Stimulated activated CD4-positive, alpha-beta T cell treated with anti-CD3 and anti-CD28 coated beads, Interleukin-4, amount 100 ng/mL, for 1 hour (primary cell): ENCODE results near the gene UNC5C.

ENCODE experiments used
- DNase-seq: peaks from one replicate; pipeline ENCODE4 v3.0.0-alpha.2; 2020

The UNC5C gene

GRCh38 chr4:95317085-95317793, 231.5 kb downstream of the UNC5C start:
- DNase-seq = no peak

- no peak for DNase-seq
Observed at GRCh38 chr4:95314573-95314972, 234.2 kb downstream of the UNC5C start.

- no peak for DNase-seq
Observed at GRCh38 chr4:95304898-95305297, 243.9 kb downstream of the UNC5C start.

GRCh38 chr4:95300304-95300703, 248.5 kb downstream of the UNC5C start:
- no peak for DNase-seq

GRCh38 chr4:95296052-95296451, 252.7 kb downstream of the UNC5C start:
- DNase-seq = no peak

GRCh38 chr4:95295157-95295556, 253.6 kb downstream of the UNC5C start:
- DNase-seq = no peak

- no peak for DNase-seq
Observed at GRCh38 chr4:95294321-95294720, 254.5 kb downstream of the UNC5C start.

GRCh38 chr4:95293014-95293413, 255.8 kb downstream of the UNC5C start:
- DNase-seq = no peak

- no peak for DNase-seq
Observed at GRCh38 chr4:95290702-95291101, 258.1 kb downstream of the UNC5C start.

GRCh38 chr4:95289028-95289634, 259.6 kb downstream of the UNC5C start:
- DNase-seq = no peak

GRCh38 chr4:95288552-95288951, 260.2 kb downstream of the UNC5C start:
- DNase-seq = no peak

GRCh38 chr4:95285797-95286196, 263.0 kb downstream of the UNC5C start:
- no peak for DNase-seq

- DNase-seq = no peak
Observed at GRCh38 chr4:95284655-95285054, 264.1 kb downstream of the UNC5C start.

- no peak for DNase-seq
Observed at GRCh38 chr4:95283320-95283719, 265.5 kb downstream of the UNC5C start.

- DNase-seq = no peak
Observed at GRCh38 chr4:95272797-95273196, 276.0 kb downstream of the UNC5C start.

- no peak for DNase-seq
Observed at GRCh38 chr4:95272036-95272435, 276.7 kb downstream of the UNC5C start.

GRCh38 chr4:95268819-95269565, 279.8 kb downstream of the UNC5C start:
- no peak for DNase-seq

- no peak for DNase-seq
Observed at GRCh38 chr4:95267081-95267480, 281.7 kb downstream of the UNC5C start.

- DNase-seq = no peak
Observed at GRCh38 chr4:95265814-95266740, 282.7 kb downstream of the UNC5C start.

GRCh38 chr4:95264843-95265242, 283.9 kb downstream of the UNC5C start:
- DNase-seq = no peak

GRCh38 chr4:95263960-95264359, 284.8 kb downstream of the UNC5C start:
- DNase-seq = no peak

- no peak for DNase-seq
Observed at GRCh38 chr4:95263391-95263790, 285.4 kb downstream of the UNC5C start.
